GM10847 (cell line): Measurements from ENCODE around the gene APOD.
A peak's percentile ranks its signal among the peaks of the same experiment; 100 is the strongest.

Experiments used
- POLR2A ChIP-seq: IDR thresholded peaks from 2 replicates; pipeline ENCODE4 v1.6.1; 2011; ENCODE audit not compliant: insufficient read length; ENCODE audit errors: extremely low read depth

APOD gene

GRCh38 chr3:195557322-195557721 is 26.4 kb downstream of the APOD start:
- TF ChIP-seq POLR2A = no peak

GRCh38 chr3:195556390-195556789 is 27.4 kb downstream of the APOD start:
- no peak for TF ChIP-seq POLR2A

GRCh38 chr3:195555110-195555509 is 28.6 kb downstream of the APOD start:
- TF ChIP-seq POLR2A = no peak

- TF ChIP-seq POLR2A = no peak
These were observed 29.3 kb downstream of the APOD start for GRCh38 chr3:195554458-195554857.

- no peak for TF ChIP-seq POLR2A
These were observed 30.5 kb downstream of the APOD start for GRCh38 chr3:195553268-195553667.

GRCh38 chr3:195551381-195551978 is 32.3 kb downstream of the APOD start:
- no peak for TF ChIP-seq POLR2A

- no peak for TF ChIP-seq POLR2A
These were observed 33.0 kb downstream of the APOD start for GRCh38 chr3:195550723-195551122.

GRCh38 chr3:195549931-195550519 is 33.7 kb downstream of the APOD start:
- no peak for TF ChIP-seq POLR2A

GRCh38 chr3:195548987-195549386 is 34.8 kb downstream of the APOD start:
- no peak for TF ChIP-seq POLR2A

GRCh38 chr3:195548501-195548900 is 35.2 kb downstream of the APOD start:
- TF ChIP-seq POLR2A = no peak

GRCh38 chr3:195548006-195548405 is 35.7 kb downstream of the APOD start:
- no peak for TF ChIP-seq POLR2A

GRCh38 chr3:195546130-195546560 is 37.6 kb downstream of the APOD start:
- no peak for TF ChIP-seq POLR2A

- no peak for TF ChIP-seq POLR2A
These were observed 39.1 kb downstream of the APOD start for GRCh38 chr3:195544634-195545033.

GRCh38 chr3:195544230-195544536 is 39.6 kb downstream of the APOD start:
- no peak for TF ChIP-seq POLR2A

GRCh38 chr3:195543500-195544229 is 40.1 kb downstream of the APOD start:
- no peak for TF ChIP-seq POLR2A

- TF ChIP-seq POLR2A = peak; percentile 98
These were observed 40.8 kb downstream of the APOD start, which contains the start of gene PPP1R2 for GRCh38 chr3:195542698-195543499. Gene PPP1R2 (minus strand): TSS chr3:195543325. CDS start chr3:195543025, 300 bp downstream.
